ENCODE measurements around the gene TEX51.

TEX51 gene

DNA sequence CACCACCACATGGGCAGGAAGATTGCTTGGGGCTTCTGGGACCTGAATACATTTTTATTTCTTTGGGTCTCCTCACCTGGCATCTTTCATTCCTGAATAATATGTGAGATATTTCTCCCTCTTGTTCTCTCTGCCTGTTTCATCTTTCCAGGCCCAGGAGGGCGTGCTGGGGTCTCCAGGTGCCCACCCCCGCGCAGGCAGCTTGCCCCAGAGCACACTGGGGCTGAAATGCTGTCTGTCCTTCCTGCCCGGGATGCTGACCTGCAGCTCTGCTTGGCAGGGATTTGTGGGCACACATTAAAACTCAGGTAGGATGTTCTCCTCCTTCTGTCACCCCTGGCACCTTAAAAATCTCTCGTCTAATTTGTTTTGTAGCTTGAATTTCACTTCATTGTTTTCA, 39.7 kb upstream of the TEX51 start:
- 72% methylated on average over 5 of the region's 5 CpGs for WGBS
- Histone ChIP-seq H3K4me1 (ENCODE audit: insufficient read depth, low read length) (no peaks in the 10 kb centered on the region), H3K9me3 (ENCODE audit: insufficient read depth, low read depth, low read length) (no peaks in the 10 kb centered on the region)

DNA sequence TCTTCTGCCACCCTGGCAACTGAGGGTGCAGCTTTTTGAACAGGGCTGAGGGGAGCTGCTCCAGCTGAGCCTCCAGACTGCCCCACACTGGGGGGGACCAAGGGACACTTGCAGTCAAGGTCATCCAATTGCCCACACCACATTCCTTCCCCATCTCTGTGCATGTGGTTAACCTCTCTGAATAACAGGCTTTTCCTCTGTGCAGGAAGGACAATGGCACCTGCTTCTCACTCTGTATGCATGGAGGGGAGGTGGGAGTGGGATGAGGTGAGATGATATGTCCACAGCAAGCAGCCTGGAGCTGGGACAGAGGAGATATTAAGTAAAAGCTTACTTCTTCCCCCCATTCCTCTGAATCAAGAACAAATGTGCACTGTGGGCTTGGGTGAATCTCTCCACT, 39.1 kb upstream of the TEX51 start:
- no peaks in the 10 kb centered on the region for H3K36me3 ChIP-seq (ENCODE audit: insufficient read depth, low read length)
- H3K27ac ChIP-seq (ENCODE audit: low read depth, low read length), result no peak overlapping the region
- H3K9me3 ChIP-seq (ENCODE audit: insufficient read depth, low read depth, low read length), result no peaks in the 10 kb centered on the region
- no peaks in the 10 kb centered on the region for H3K4me1 ChIP-seq (ENCODE audit: insufficient read depth, low read length)
- H3K27me3 ChIP-seq (ENCODE audit: insufficient read depth, low read length), result no peaks in the 10 kb centered on the region
- H3K4me3 ChIP-seq (ENCODE audit: low read length), result no peak overlapping the region
- no peak overlapping the region for H3K9ac ChIP-seq (ENCODE audit: low read depth, low read length)

More for the DNA sequence above, 39.7 kb upstream of the TEX51 start:
- Histone ChIP-seq H3K4me3 (ENCODE audit: low read length) (no peak overlapping the region), H3K27me3 (ENCODE audit: insufficient read depth, low read length) (no peaks in the 10 kb centered on the region), H3K27ac (ENCODE audit: low read depth, low read length) (no peak overlapping the region), H3K9ac (ENCODE audit: low read depth, low read length) (no peak overlapping the region), H3K36me3 (ENCODE audit: insufficient read depth, low read length) (no peaks in the 10 kb centered on the region)

- 91% methylated on average over 2 of the region's 2 CpGs for WGBS
- Histone ChIP-seq H3K36me3 (ENCODE audit: insufficient read depth, low read length) (no peaks in the 10 kb centered on the region), H3K4me3 (ENCODE audit: low read length) (no peak overlapping the region), H3K27ac (ENCODE audit: low read depth, low read length) (no peak overlapping the region), H3K4me1 (ENCODE audit: insufficient read depth, low read length) (no peaks in the 10 kb centered on the region), H3K9me3 (ENCODE audit: insufficient read depth, low read depth, low read length) (0 out of 2 replicates have a peak, but pooled peaks cover 3% of the 10 kb centered on the region), H3K9ac (ENCODE audit: low read depth, low read length) (no peak overlapping the region), H3K27me3 (ENCODE audit: insufficient read depth, low read length) (no peaks in the 10 kb centered on the region)
These were observed 38.3 kb upstream of the TEX51 start for GRCh38 chr2:126860385-126860784.

- Histone ChIP-seq H3K27me3 (ENCODE audit: insufficient read depth, low read length) (no peaks in the 10 kb centered on the region), H3K4me1 (ENCODE audit: insufficient read depth, low read length) (no peaks in the 10 kb centered on the region), H3K27ac (ENCODE audit: low read depth, low read length) (no peak overlapping the region), H3K4me3 (ENCODE audit: low read length) (no peak overlapping the region), H3K36me3 (ENCODE audit: insufficient read depth, low read length) (no peaks in the 10 kb centered on the region), H3K9ac (ENCODE audit: low read depth, low read length) (no peak overlapping the region), H3K9me3 (ENCODE audit: insufficient read depth, low read depth, low read length) (0 out of 2 replicates have a peak, but pooled peaks cover 6% of the 10 kb centered on the region)
- 97% methylated on average over 1 of the region's 1 CpG for WGBS
These were observed 36.0 kb upstream of the TEX51 start for GRCh38 chr2:126862730-126863129.

GRCh38 chr2:126863336-126864015, 35.2 kb upstream of the TEX51 start:
- 93% methylated on average over 5 of the region's 5 CpGs for WGBS
- H3K27ac ChIP-seq (ENCODE audit: low read depth, low read length), result no peak overlapping the region
- H3K27me3 ChIP-seq (ENCODE audit: insufficient read depth, low read length), result no peaks in the 10 kb centered on the region
- H3K9ac ChIP-seq (ENCODE audit: low read depth, low read length), result no peak overlapping the region
- H3K36me3 ChIP-seq (ENCODE audit: insufficient read depth, low read length), result no peaks in the 10 kb centered on the region
- H3K9me3 ChIP-seq (ENCODE audit: insufficient read depth, low read depth, low read length), result 0 out of 2 replicates have a peak, but pooled peaks cover 6% of the 10 kb centered on the region
- H3K4me1 ChIP-seq (ENCODE audit: insufficient read depth, low read length), result no peaks in the 10 kb centered on the region
- H3K4me3 ChIP-seq (ENCODE audit: low read length), result no peak overlapping the region

GRCh38 chr2:126864861-126865260, 33.8 kb upstream of the TEX51 start:
- H3K4me3 ChIP-seq (ENCODE audit: low read length), result no peak overlapping the region
- 90% methylated on average over 3 of the region's 3 CpGs for whole genome bisulfite sequencing
- no peak overlapping the region for H3K9ac ChIP-seq (ENCODE audit: low read depth, low read length)
- H3K27ac ChIP-seq (ENCODE audit: low read depth, low read length), result no peak overlapping the region
- H3K9me3 ChIP-seq (ENCODE audit: insufficient read depth, low read depth, low read length), result 0 out of 2 replicates have a peak, but pooled peaks cover 6% of the 10 kb centered on the region
- no peaks in the 10 kb centered on the region for H3K4me1 ChIP-seq (ENCODE audit: insufficient read depth, low read length)
- no peaks in the 10 kb centered on the region for H3K27me3 ChIP-seq (ENCODE audit: insufficient read depth, low read length)
- H3K36me3 ChIP-seq (ENCODE audit: insufficient read depth, low read length), result no peaks in the 10 kb centered on the region

- no peak overlapping the region for H3K9ac ChIP-seq (ENCODE audit: low read depth, low read length)
- H3K36me3 ChIP-seq (ENCODE audit: insufficient read depth, low read length), result no peaks in the 10 kb centered on the region
- 96% methylated on average over 4 of the region's 4 CpGs for WGBS
These were observed 32.2 kb upstream of the TEX51 start for GRCh38 chr2:126866451-126866850.

GRCh38 chr2:126874961-126875360, 23.7 kb upstream of the TEX51 start:
- 89% methylated on average over 3 of the region's 3 CpGs for WGBS
- H3K4me3 ChIP-seq (ENCODE audit: low read length), result no peak overlapping the region
- H3K4me1 ChIP-seq (ENCODE audit: insufficient read depth, low read length), result no peaks in the 10 kb centered on the region

More at GRCh38 chr2:126866451-126866850, 32.2 kb upstream of the TEX51 start:
- Histone ChIP-seq H3K27me3 (ENCODE audit: insufficient read depth, low read length) (no peaks in the 10 kb centered on the region), H3K9me3 (ENCODE audit: insufficient read depth, low read depth, low read length) (0 out of 2 replicates have a peak, but pooled peaks cover 6% of the 10 kb centered on the region), H3K4me3 (ENCODE audit: low read length) (no peak overlapping the region), H3K27ac (ENCODE audit: low read depth, low read length) (no peak overlapping the region), H3K4me1 (ENCODE audit: insufficient read depth, low read length) (no peaks in the 10 kb centered on the region)

DNA sequence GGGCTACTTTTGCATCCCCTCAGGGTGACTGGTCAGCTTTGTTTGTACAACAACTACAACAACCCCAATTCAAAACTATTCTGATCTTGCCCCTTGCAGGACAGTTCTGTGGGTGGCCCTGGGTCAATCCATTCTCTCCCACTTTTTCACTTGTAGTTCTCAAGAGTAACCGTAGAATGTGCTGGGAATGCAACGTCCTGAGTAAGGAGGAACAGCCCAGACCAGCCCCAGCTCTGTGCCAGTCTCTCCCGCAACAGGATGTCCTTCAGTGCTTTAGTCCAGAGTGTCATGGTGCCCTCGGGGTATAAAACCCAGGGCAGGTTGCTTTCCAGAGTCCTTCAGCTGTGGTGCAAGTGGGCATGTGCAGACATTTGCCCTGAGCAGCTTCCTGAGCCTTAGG, 22.1 kb upstream of the TEX51 start:
- Histone ChIP-seq H3K27ac (ENCODE audit: low read depth, low read length) (no peak overlapping the region), H3K4me1 (ENCODE audit: insufficient read depth, low read length) (no peaks in the 10 kb centered on the region), H3K4me3 (ENCODE audit: low read length) (no peak overlapping the region), H3K9ac (ENCODE audit: low read depth, low read length) (no peak overlapping the region), H3K9me3 (ENCODE audit: insufficient read depth, low read depth, low read length) (peaks cover 10% of the 10 kb centered on the region), H3K27me3 (ENCODE audit: insufficient read depth, low read length) (no peaks in the 10 kb centered on the region), H3K36me3 (ENCODE audit: insufficient read depth, low read length) (no peaks in the 10 kb centered on the region)
- 94% methylated on average over 4 of the region's 4 CpGs for WGBS

More at GRCh38 chr2:126874961-126875360, 23.7 kb upstream of the TEX51 start:
- Histone ChIP-seq H3K36me3 (ENCODE audit: insufficient read depth, low read length) (no peaks in the 10 kb centered on the region), H3K27me3 (ENCODE audit: insufficient read depth, low read length) (no peaks in the 10 kb centered on the region), H3K27ac (ENCODE audit: low read depth, low read length) (no peak overlapping the region), H3K9ac (ENCODE audit: low read depth, low read length) (no peak overlapping the region), H3K9me3 (ENCODE audit: insufficient read depth, low read depth, low read length) (peaks cover 10% of the 10 kb centered on the region)

DNA sequence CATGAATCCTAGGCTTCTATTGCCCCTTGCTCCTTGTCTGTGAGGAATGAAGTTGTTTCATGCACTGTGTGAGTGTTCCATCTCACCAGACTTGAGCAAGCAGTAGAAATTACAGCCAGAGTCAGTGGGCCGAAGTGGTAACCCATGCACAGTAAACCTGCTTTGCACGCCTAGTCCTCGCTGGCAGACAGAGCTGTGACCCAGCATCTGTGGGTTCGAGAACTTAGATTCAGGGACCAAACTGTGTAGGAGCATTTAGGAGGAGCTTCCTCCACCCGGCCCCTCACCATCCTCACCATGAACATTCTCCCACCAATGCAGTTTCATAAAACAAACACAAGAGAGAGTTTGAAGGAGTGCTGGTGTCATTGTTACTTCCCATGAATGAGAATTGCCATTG, 21.6 kb upstream of the TEX51 start:
- Histone ChIP-seq H3K9me3 (ENCODE audit: insufficient read depth, low read depth, low read length) (peaks cover 10% of the 10 kb centered on the region), H3K36me3 (ENCODE audit: insufficient read depth, low read length) (no peaks in the 10 kb centered on the region), H3K4me1 (ENCODE audit: insufficient read depth, low read length) (no peaks in the 10 kb centered on the region), H3K4me3 (ENCODE audit: low read length) (no peak overlapping the region), H3K27me3 (ENCODE audit: insufficient read depth, low read length) (no peaks in the 10 kb centered on the region), H3K27ac (ENCODE audit: low read depth, low read length) (no peak overlapping the region), H3K9ac (ENCODE audit: low read depth, low read length) (no peak overlapping the region)
- WGBS, result 94% methylated on average over 5 of the region's 5 CpGs

DNA sequence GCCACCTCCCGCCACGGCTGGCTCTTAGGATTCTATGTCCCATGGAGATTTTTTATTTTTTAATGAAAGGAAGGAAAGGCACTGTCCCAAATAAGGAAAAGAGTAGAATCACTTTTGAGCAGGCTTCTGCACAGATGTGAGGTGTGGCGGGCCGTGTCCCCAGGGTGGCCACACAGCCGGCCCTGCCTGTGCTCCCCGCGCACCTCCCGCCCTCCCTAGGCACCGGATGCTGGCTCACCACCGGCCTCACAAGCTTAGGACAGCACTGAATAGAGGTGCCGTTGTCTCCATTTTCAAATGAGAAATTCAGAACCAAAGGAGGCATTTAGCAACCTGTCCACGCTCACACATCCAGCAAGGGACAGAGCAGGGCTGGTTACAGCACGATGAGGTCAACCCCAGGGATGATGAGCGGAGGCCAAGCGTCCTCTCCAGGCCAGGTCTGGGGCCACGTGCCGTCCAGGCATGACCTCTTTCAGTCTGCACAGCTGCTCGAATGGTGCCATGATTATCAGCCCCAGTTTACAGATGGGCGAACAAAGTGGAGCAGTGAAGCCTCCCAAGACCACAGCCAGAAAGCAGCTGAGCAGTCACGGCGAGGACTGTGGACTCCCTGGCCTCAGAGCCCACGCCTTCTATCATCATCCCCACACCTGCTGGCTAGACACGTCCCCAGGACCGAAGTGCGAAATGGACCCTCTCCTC, 20.7 kb upstream of the TEX51 start:
- no peaks in the 10 kb centered on the region for H3K4me1 ChIP-seq (ENCODE audit: insufficient read depth, low read length)
- no peak overlapping the region for H3K27ac ChIP-seq (ENCODE audit: low read depth, low read length)
- 96% methylated on average over 25 of the region's 25 CpGs for WGBS
- no peaks in the 10 kb centered on the region for H3K36me3 ChIP-seq (ENCODE audit: insufficient read depth, low read length)
- no peak overlapping the region for H3K4me3 ChIP-seq (ENCODE audit: low read length)
- H3K27me3 ChIP-seq (ENCODE audit: insufficient read depth, low read length), result no peaks in the 10 kb centered on the region
- no peak overlapping the region for H3K9ac ChIP-seq (ENCODE audit: low read depth, low read length)
- peaks cover 10% of the 10 kb centered on the region for H3K9me3 ChIP-seq (ENCODE audit: insufficient read depth, low read depth, low read length)
